RCC 7860 (cell line): Measurements from ENCODE around the gene CD3E.
A peak's percentile ranks its signal among the peaks of the same experiment; 100 is the strongest.

Experiments used
- DNase-seq: peaks from one replicate; pipeline ENCODE4 v3.0.0-alpha.2; 2015; ENCODE audit warnings: low spot score
- FAIRE-seq: peaks from 2 replicates; lab custom pipeline; 2012; peaks lifted over from hg19 to GRCh38; lab: Jason Lieb, UNC

The CD3E gene

GRCh38 chr11:118304568-118305248 is at the start of gene CD3E:
Gene CD3E, plus strand, starts transcription at chr11:118304730. Its CDS starts 223 bp downstream, at chr11:118304953.
- DNase-seq (no peak), FAIRE-seq (no peak)

GRCh38 chr11:118258410-118258809 is 46.1 kb upstream of the CD3E start:
- DNase-seq (no peak), FAIRE-seq (no peak)

- FAIRE-seq (no peak), DNase-seq (no peak)
These were observed 45.4 kb upstream of the CD3E start for GRCh38 chr11:118259138-118259537.

GRCh38 chr11:118260353-118260752 is 44.2 kb upstream of the CD3E start:
- FAIRE-seq, result no peak
- DNase-seq, result no peak

- FAIRE-seq, result no peak
These were observed 41.4 kb upstream of the CD3E start for GRCh38 chr11:118263112-118263511.

GRCh38 chr11:118263695-118264568 is 40.6 kb upstream of the CD3E start, which contains the start of gene MPZL2:
Gene MPZL2, minus strand, starts transcription at chr11:118264297. Its CDS starts 144 bp downstream, at chr11:118264153.
- DNase-seq (no peak), FAIRE-seq (no peak)

More at GRCh38 chr11:118263112-118263511, 41.4 kb upstream of the CD3E start:
- no peak for DNase-seq

- DNase-seq, result no peak
- no peak for FAIRE-seq
These were observed 39.7 kb upstream of the CD3E start for GRCh38 chr11:118264569-118265465.

GRCh38 chr11:118265954-118266353 is 38.6 kb upstream of the CD3E start:
- FAIRE-seq (no peak), DNase-seq (no peak)

- FAIRE-seq (no peak), DNase-seq (no peak)
These were observed 37.0 kb upstream of the CD3E start for GRCh38 chr11:118267486-118267885.

- no peak for FAIRE-seq
- DNase-seq, result no peak
These were observed 32.5 kb upstream of the CD3E start for GRCh38 chr11:118272001-118272400.

GRCh38 chr11:118274186-118274585 is 30.3 kb upstream of the CD3E start:
- no peak for DNase-seq
- no peak for FAIRE-seq

GRCh38 chr11:118275176-118275575 is 29.4 kb upstream of the CD3E start:
- DNase-seq (no peak), FAIRE-seq (no peak)

- FAIRE-seq (no peak), DNase-seq (no peak)
These were observed 28.1 kb upstream of the CD3E start for GRCh38 chr11:118276422-118276821.

GRCh38 chr11:118277312-118277711 is 27.2 kb upstream of the CD3E start:
- peak; percentile 11 for DNase-seq
- FAIRE-seq, result no peak

GRCh38 chr11:118281284-118281683 is 23.2 kb upstream of the CD3E start:
- DNase-seq (no peak), FAIRE-seq (no peak)

GRCh38 chr11:118282606-118283005 is 21.9 kb upstream of the CD3E start:
- FAIRE-seq (no peak), DNase-seq (no peak)

- no peak for DNase-seq
- FAIRE-seq, result no peak
These were observed 21.4 kb upstream of the CD3E start for GRCh38 chr11:118283037-118283636.

GRCh38 chr11:118283756-118284350 is 20.7 kb upstream of the CD3E start:
- FAIRE-seq (no peak), DNase-seq (no peak)

- FAIRE-seq (no peak), DNase-seq (no peak)
These were observed 18.0 kb upstream of the CD3E start for GRCh38 chr11:118286545-118286944.

GRCh38 chr11:118287006-118287405 is 17.5 kb upstream of the CD3E start:
- DNase-seq (no peak), FAIRE-seq (no peak)
